ENCODE measurements around the gene PADI1.

PADI1 gene

DNA sequence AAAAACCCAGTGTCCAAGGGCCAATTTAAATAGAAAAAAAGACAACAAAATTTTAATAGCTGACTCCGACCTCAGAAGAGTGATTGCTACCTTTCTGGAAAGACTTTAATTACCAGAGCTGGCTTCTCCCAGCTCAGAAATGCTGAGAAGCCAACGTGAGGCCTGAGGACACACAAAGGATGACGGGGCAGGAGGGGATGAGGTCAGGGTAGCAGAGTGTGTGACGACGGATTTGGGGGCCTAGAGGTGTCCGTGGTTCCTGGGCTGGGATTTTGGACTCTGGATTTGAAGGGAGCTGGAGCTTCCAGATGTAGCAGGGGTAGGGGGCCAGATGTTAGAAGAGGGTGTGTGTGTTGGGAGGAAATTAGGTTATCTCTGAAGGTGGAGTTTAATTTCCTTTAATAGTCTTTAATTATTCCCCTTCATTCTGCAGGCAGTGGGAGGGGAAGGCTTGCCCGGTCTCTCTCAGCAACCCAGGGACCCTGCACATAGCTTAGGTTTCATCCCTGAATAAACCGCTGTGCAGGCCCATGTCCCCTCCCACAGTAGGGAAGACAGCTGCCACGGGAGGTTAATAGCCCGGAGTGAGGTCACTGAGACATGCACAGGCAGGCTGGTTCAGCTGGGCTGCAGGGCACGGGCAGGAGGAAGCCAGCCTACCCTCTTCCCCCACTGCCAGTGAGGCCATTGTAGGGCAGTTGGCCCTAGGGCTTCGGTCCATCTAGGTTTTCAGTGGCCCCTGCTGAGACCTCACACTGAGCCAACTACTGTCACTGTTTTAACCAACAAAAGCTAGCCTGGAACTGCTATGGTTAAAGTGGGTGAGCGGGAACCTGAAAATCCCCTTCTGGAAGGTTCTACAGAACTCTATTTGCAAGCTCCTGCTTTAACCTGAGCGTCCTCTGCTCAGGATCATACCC lies 40.2 kb downstream of the PADI1 start:
- no peak for DNase-seq

DNA sequence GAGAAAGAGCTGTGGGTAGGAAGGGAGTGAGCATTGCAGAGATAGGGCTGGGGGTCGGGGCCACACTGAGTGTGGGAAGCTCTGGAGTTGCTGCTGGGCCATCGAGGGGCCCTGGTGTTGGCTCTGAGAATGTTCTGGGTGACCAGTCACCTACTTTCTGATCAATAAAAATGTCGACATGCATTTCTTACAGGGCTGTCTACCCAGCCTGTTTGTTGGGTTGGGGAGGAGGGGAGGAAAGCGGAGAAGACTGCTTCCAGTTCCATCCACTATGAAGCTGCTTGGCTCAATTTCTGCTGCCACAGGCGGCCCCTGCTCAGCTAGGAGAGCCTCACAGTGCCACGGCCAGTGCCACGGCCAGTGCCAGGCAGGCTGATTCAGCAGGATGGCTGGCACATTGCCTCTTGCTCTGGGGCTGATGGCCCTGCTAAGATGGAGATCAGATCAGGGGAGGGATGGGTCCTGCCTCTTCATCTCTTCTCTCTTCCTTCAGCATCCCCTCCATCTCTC lies 40.9 kb downstream of the PADI1 start:
- no peak for DNase-seq

DNA sequence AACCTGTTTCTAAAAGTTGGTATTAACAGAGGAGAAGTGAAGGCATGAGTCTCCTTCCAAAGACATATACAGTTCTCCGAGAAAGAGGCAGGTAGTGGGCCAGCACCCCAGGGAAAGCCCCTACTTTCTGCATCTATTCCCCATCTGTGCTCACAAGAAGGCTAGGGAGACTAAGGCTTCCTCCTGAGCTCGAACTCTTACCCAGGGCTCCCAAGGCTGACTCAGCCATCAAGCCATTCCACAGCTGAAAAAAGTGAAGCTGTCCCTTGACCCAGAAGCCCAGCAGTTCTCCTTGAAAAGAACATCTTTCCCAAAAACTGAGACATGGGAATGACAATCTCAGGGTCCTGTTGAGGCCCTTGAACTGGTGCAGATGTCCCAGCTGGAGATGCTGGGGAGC lies 42.0 kb downstream of the PADI1 start:
- DNase-seq, result no peak

DNA sequence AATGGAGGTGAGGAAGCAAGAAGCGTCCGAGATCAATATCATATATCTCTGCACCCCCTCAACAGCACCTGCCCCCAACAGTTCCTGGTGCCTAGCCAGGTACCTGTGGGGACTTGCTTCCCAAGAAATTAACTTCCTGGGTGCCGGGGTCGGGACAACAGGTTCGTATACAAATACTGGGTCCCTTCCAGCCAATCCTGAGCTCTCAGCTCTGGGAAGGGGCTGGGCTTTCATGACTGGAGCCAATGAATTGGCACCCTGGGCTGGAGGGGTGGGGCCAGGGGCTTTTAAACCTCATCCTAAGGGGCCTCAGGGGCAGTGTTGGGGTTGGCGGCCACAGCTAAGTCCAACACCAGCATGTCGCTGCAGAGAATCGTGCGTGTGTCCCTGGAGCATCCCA lies 43.9 kb downstream of the PADI1 start, which contains the start of gene PADI3:
PADI3 (plus strand) TSS at position 318 of the 400 bp plus-strand sequence; CDS start at position 358, 40 bp downstream.
- no peak for DNase-seq

DNA sequence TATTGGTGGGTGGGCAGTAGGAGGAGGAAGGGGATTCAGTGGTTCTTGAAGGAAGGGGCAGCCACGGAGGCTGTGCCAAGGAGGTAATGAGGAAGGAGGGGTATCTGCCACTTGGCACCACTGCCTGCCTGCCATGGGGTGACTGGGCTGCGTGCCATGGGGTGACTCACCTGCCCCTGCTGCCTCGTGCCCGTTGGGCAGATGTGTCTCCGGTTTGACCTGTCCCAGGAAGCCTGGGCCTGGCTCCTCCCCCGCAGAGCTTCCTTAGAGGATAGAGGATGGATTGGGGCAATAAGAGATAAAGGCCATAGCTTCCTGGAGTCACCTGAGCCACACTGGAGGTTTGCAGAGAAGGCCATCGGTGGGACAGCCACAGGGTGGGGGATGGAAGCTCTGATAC lies 45.7 kb downstream of the PADI1 start:
- DNase-seq, result no peak

DNA sequence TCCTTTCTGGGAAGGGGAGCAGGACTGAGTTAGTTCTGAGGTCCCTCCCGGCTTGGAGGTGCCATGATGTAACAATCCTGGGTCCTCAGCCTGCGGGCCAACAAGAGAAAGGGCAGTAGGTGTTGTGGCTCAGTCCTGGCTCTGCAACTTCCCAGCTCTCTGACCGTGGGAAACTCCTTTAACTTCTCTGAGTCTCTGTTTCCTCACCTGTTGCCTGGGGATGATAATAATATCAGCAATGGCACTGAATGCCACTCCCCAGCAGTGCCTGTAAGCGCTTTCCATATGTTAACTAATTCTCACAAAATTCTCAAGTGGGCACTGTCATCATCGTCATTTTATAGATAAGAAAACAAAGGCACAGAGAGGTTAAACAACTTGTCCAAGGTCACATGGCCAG lies 46.3 kb downstream of the PADI1 start:
- no peak for DNase-seq

DNA sequence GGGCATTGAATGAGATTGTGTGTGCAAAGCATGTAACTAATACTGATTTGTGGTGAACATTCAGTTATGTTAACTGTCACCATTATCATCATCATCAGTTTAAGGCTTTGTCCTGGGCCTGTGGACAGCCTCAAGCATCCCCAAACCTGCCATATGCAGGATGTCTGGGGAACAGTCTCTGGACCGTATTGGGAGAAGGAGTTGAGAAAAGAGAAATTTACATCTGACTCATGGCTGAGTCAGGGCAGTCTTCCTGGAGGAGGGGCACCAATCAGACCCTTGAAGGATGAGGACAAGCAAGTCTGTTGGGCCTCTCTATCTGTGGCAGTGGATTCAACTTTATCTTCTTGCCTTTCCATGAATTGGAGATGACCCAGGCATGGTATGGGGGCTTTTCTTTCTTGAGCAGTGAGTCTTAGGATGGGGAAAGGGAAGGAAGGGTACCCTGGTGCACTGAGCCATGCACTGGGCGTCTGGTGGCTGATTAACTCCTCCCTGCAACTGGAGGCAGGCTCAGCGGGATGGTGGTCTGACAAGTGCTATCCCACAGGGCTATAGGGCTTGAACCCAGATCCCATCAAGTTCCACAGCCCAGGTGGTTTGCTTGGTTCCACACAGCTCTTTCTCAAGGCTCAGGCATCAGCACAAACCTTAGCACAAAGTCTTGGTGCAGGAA lies 46.9 kb downstream of the PADI1 start:
- no peak for DNase-seq

DNA sequence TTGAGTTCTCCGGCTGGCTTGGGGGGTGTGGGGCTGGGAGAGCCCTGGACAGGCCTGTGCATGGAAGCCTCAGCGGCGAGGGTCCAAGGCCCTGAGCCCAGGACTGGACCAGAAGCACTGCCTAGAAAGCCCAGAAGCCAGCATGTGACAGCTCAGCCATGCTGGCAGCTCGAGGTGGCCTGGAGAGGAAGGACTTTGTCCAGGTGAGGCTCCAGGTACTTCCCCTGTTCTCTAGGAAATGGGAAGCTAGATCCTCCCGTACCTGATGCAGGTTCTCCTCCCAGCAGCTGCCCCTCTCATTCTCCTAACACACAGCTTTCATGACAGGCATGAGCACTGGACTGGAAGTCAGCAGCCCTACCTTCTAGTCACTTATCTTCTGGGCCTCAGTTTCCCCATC lies 50.4 kb downstream of the PADI1 start:
- no peak for DNase-seq

DNA sequence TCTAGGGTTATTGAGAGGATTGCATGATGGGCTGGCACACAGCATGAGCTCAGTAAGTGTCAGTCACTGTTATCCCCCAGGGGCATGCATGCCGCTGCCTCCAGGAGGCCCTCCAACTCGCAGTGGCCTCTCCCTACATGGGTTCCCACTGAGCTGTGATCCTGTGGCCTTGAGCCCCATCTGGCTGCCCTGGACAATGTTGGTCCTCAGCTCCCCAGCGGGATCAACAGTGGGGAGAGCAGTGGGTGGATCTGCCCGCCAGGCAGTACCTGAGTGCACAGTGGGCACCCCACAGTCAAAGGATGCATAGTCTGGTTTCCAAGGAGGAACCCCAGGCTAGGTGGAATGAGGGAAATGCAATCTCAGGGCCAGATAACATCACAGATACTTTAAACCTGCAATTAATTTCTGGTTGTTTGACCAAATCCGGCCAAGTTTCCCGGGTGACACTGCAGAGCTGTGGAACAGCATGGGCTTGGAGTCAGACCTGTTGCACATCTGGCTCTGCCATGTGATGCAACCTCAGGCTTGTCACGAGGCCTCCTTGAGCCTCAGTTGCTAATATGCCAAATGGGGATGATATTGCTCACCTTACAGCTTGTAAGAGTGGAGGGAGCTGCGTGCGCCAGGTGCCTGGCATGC lies 53.3 kb downstream of the PADI1 start:
- no peak for DNase-seq

DNA sequence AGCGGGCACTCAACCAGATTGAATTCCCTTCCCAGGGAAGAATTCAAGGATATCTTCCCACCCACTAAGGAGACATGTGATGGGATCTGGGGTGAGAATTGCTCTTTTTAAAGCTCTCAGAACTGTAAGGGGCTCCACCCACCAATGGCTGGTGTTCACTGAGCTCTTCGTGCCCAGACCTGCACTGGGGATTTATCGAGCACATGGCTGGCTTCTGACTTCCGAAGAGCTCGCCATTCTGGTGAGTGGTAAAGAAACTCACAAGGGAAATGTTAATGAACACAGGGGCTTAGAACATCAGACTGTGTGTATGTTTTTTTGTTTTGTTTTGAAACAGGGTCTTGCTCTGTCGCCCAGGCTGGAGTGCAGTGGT lies 53.8 kb downstream of the PADI1 start:
- no peak for DNase-seq

DNA sequence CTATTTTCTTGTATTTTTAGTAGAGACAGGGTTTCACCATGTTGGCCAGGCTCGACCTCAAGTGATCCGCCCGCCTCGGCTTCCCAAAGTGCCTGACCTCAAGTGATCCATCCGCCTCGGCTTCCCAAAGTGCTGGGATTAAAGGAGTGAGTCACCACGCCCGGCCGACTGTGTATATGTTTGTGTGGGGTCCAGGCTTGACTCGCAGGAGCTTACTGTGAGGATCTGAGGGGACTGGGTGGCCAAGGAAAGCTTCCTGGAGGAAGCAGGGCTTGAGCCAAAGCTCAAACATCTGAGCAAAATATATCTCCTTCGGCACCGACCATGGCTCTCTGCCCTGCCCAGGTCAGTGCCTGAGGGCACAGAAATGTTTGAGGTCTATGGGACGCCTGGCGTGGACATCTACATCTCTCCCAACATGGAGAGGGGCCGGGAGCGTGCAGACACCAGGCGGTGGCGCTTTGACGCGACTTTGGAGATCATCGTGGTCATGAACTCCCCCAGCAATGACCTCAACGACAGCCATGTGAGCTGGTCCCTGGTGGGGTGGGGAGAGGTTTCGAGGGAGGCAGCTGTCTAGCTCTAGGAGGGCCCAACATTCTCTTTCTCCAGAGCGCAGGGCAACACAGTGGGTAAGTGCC lies 54.4 kb downstream of the PADI1 start:
- no peak for DNase-seq

DNA sequence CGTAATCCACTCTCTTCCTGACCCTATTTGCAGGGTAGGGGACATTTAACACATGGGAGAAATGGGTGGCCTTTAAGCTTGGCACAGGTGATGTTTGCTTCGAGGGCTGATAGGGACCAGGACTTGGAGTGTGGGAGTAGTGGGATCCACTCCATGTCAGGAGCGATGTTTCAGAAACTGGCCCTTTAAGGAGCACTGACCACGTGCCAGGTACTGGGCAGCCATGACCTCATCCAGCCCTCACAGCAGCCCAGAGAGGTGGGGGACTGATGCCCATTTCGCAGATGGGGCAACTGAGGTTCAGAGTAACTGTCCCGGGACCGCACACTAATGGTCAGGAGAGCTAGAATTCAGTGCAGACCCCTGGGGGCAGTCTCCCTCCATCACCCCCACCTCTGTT lies 55.3 kb downstream of the PADI1 start:
- no peak for DNase-seq

DNA sequence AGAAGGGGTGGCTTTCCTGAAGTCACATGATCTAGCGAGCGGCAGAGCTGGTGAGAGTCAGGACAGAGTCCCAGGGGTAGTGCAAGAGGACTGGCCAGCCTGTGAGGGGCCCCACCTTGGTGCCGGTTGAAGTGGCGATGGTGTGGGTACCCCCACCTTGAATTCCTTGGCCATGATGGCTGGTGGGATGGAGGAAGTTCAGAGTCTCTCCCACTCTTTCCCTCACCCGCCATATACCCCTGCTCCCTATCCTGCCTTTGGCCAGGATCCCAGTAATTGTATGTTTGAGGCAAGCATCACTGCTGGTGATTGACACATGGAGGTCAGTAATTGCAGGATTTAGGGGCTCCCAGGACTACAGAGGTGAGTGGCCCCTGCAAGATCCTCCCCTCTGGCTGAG lies 55.8 kb downstream of the PADI1 start:
- DNase-seq, result no peak

DNA sequence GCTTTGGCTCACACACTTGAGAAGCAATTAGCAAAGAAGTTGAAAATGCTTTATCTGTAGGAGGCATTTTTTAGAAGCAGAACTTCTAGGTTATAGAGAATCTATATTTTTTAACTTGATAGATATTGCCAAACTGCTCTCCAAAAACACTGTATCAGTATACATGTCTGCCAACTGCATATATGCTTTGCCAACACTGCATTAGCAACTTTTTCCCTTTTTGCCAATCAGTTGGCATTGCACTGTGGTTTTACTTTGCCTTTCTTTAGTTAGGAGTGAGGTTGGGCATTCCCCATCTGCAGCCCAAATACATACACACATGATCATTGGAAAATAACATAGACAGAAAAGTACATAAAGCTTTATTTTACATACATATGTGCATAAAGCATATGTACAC lies 59.0 kb downstream of the PADI1 start:
- DNase-seq, result no peak

DNA sequence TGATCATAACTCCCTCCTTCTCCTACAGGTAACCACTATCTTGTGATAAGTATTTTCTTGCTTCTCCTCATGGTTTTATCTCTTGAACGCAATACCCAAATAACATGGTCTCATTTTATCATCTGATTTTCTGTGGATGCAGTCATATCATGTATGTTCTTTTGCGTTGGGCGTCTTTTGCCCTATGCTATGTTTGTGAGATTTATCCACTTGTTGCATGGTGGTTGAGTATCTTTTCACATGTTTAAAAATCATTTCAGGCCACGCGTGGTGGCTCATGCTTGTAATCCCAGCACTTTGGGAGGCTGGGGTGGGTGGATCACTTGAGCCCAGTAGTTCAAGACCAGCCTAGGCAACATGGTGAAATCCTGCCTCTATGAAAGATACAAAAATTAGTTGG lies 59.5 kb downstream of the PADI1 start:
- no peak for DNase-seq

DNA sequence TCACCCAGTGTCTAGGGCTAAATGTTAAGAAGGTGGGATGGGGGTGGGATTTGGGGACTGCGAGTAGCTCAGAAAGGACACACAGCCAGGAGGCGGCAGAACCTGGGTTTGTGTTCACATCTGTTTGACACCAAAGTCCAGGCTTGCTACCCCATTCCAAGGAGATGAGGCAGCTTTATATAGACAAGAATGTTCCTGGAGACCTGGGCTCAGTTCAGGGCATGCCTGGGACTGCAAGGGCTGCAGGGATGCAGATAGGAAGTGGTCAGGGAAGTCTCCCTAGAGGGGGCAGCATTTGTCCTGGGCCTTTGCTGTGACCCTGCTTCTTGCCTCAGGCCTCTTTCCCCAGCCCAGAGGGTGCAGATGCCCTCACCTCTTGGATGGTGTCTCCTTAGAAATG lies 60.2 kb downstream of the PADI1 start:
- DNase-seq, result no peak

DNA sequence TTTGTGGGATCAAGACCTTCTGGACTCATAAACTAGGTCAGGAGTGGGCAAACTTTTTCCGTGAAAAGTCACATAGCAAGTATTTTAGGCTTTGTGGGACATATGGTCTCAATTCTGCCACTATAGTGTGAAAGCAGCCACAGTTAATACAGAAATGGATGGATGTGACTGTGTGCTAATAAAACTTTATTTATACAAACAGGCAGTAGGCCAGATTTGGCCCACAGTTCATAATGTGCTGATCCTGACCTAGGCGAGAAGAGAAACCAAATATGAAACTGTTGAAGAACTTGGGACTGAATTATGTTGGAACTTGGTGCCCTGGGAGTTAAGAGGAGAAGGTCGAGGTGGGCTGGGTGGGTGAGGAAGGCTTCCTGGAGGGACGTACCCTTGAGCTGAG lies 61.0 kb downstream of the PADI1 start:
- no peak for DNase-seq

DNA sequence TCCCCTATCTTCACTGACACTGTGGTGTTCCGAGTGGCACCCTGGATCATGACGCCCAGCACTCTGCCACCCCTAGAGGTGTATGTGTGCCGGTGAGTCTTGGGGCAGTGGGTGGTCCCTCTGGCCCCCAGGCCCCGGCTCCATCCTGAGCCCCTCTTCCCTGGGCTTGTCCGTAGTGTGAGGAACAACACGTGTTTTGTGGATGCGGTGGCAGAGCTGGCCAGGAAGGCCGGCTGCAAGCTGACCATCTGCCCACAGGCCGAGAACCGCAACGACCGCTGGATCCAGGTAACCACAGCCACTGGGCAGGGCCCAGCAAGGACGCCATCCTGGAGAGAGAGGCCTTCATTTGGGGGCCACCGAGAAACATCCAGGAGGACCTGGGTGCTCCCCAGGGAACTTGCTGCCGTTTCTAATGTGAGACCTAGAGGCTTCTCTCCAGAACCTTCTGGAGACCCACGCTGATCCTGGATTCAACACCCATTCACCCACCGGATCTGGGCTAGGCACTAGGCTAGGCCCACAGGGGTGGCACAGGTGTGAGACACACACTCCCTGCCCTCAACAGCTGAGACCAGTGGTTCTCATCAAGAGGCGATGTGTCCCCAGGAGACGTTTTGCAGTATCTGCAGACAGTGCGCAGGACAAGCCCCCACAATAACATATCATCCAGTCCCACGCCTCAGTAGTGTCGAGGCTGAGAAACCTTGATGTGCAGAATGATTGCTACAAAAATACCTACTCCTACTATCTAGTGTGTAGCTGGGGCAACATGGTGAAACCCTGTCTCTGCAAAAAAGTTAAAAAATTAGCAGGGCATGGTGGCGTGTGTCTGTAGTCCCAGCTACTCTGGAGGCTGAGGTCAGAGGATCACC lies 66.2 kb downstream of the PADI1 start:
- DNase-seq, result no peak

DNA sequence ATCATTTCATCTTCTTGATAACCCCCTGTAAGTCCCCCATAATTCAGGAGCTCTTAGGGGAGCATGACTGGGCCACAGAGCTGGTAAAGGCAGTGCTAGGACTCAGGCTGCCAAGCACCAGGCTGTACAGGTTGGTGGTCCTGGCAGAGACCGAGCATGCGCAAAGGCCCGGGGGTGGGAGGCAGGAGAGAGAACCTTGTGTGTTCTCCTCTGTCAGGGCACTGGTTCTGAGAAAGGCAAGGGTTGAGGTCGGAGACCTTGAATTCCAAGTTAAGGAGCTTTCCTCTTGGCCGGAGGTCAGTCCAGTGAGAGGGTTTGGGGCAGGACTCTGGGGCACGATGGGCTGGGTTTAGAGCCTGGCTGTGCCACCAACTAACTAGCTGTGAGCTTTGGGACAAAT lies 67.1 kb downstream of the PADI1 start:
- DNase-seq, result no peak

DNA sequence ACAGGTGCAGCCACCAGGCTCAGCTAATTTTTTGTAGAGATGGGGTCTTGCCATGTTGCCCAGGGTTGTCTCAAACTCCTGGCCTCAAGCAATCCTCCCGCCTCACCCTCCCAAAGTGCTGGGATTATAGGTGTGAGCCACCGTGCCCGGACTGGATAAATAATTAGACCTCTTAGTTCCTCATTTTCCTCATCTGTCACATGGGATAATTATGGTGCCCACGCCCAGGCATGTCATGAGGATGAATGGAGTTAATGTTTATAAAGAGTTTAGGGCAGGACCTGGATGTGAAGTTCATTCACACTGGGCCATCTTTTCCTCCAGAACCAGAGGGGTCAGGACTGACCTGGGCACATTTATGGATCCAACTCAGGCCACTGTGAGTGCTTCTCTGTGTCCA lies 67.7 kb downstream of the PADI1 start:
- DNase-seq, result no peak

DNA sequence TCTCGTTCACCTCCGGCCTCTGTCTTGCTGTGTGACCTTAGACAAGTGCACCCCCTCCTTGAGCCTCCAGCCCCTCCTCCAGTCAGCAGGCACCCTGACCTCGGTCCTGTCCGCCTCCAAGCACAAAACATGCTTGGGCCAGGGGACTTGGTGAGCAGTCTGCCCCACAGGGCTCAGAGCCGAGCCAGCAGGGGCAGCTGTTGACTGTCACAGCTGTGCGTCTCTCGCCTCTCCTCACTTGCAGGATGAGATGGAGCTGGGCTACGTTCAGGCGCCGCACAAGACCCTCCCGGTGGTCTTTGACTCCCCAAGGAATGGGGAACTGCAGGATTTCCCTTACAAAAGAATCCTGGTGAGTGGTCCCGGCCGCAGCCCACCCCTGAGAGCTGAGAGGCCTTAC lies 68.2 kb downstream of the PADI1 start:
- no peak for DNase-seq

Data from T-helper 9 cell (primary cell).